HEK293 (cell line): ENCODE results near the gene ECPAS.

Source experiments
- CTCF ChIA-PET: fragments of 350-600 bp; formaldehyde crosslinking; extraction: SDS; loops from one replicate; lab custom pipeline; 2021; ENCODE audit warnings: antibody characterized with exemption; lab: Yijun Ruan, JAX
- POLR2A ChIA-PET: fragments of 300-600 bp; formaldehyde crosslinking; extraction: SDS; loops from one replicate; lab custom pipeline; 2020; ENCODE audit warnings: antibody characterized with exemption, inconsistent platforms; lab: Yijun Ruan, JAX
- H3K27ac ChIP-seq: fragments of 200-500 bp; sonication (Bioruptor generic); 2 replicates; pipeline ENCODE4 v1.5.1; 2014; ENCODE audit warnings: low read depth, low read length, control low read depth, inconsistent platforms; ENCODE audit errors: extremely low read depth
- H3K36me3 ChIP-seq, 2 experiments: fragments of 200-500 bp in 1 of 2; sonication (Bioruptor generic) in 1 of 2; 1 replicate in 1 of 2; 2 replicates in 1 of 2; pipeline ENCODE4 v1.5.1; 2014 to 2017; ENCODE audit warnings: inconsistent platforms in 2 of 2, low read length in 2 of 2; ENCODE audit not compliant: control insufficient read depth in 2 of 2, insufficient read depth in 1 of 2
- H3K4me1 ChIP-seq: fragments of 200-500 bp; sonication (Bioruptor generic); 2 replicates; pipeline ENCODE4 v1.5.1; 2014; ENCODE audit warnings: mild to moderate bottlenecking, low read length, inconsistent platforms; ENCODE audit not compliant: control insufficient read depth, insufficient read depth
- H3K4me3 ChIP-seq: 2 replicates; pipeline ENCODE4 v1.5.1; 2011; ENCODE audit warnings: low read depth, mild to moderate bottlenecking, control low read depth, low read length, moderate library complexity
- H3K9me3 ChIP-seq: fragments of 200-500 bp; sonication (Bioruptor generic); 2 replicates; pipeline ENCODE4 v1.5.1; 2014; ENCODE audit warnings: low read depth, low read length, inconsistent platforms; ENCODE audit not compliant: control insufficient read depth, insufficient read depth
- FEZF1 ChIP-seq: fragments of 450-650 bp; formaldehyde crosslinking; IDR thresholded peaks from 2 replicates; pipeline ENCODE4 v1.5.1; 2016; ENCODE audit warnings: missing biosample characterization, missing genetic modification characterization
- GLIS2 ChIP-seq: fragments of 450-650 bp; formaldehyde crosslinking; IDR thresholded peaks from 2 replicates; pipeline ENCODE4 v1.5.1; 2016; ENCODE audit warnings: missing biosample characterization, missing genetic modification characterization
- IKZF3 ChIP-seq: fragments of 450-650 bp; IDR thresholded peaks from 2 replicates; pipeline ENCODE4 v1.5.0; 2018; ENCODE audit warnings: missing biosample characterization, mild to moderate bottlenecking, missing genetic modification characterization, moderate library complexity
- KLF8 ChIP-seq: fragments of 450-650 bp; formaldehyde crosslinking; IDR thresholded peaks from 2 replicates; pipeline ENCODE4 v1.5.1; 2016; ENCODE audit warnings: missing biosample characterization, missing genetic modification characterization
- PBX3 ChIP-seq: sonication (generic); formaldehyde crosslinking; IDR thresholded peaks from 2 replicates; pipeline ENCODE4 v1.8.1; 2022; ENCODE audit warnings: mild to moderate bottlenecking, moderate library complexity, missing genetic modification reagents
- REST ChIP-seq: fragments of 450-650 bp; formaldehyde crosslinking; IDR thresholded peaks from 2 replicates; pipeline ENCODE4 v1.5.1; 2016; ENCODE audit warnings: missing biosample characterization, missing genetic modification characterization
- ZBTB26 ChIP-seq: fragments of 450-650 bp; formaldehyde crosslinking; optimal IDR thresholded peaks from 2 replicates; pipeline ENCODE3; 2016; ENCODE audit warnings: missing biosample characterization, mild to moderate bottlenecking, missing genetic modification characterization
- ZEB2 ChIP-seq: fragments of 450-650 bp; formaldehyde crosslinking; IDR thresholded peaks from 2 replicates; pipeline ENCODE4 v1.5.1; 2016; ENCODE audit warnings: missing biosample characterization, missing genetic modification characterization
- ZFP69B ChIP-seq: fragments of 450-650 bp; formaldehyde crosslinking; IDR thresholded peaks from 2 replicates; pipeline ENCODE4 v1.5.1; 2016; ENCODE audit warnings: missing biosample characterization, missing genetic modification characterization
- ZNF10 ChIP-seq: fragments of 450-650 bp; formaldehyde crosslinking; IDR thresholded peaks from 2 replicates; pipeline ENCODE4 v1.5.1; 2017; ENCODE audit warnings: missing biosample characterization, missing genetic modification characterization
- ZNF175 ChIP-seq: fragments of 450-650 bp; formaldehyde crosslinking; IDR thresholded peaks from 2 replicates; pipeline ENCODE4 v1.5.1; 2016; ENCODE audit warnings: missing biosample characterization, missing genetic modification characterization
- ZNF184 ChIP-seq: fragments of 450-650 bp; IDR thresholded peaks from 2 replicates; pipeline ENCODE4 v1.5.1; 2018; ENCODE audit warnings: missing biosample characterization, mild to moderate bottlenecking, missing genetic modification characterization
- ZNF302 ChIP-seq: fragments of 450-650 bp; formaldehyde crosslinking; IDR thresholded peaks from 2 replicates; pipeline ENCODE4 v1.5.1; 2016; ENCODE audit warnings: missing biosample characterization, missing genetic modification characterization, low read depth
- ZNF335 ChIP-seq: fragments of 450-650 bp; formaldehyde crosslinking; conservative IDR thresholded peaks from 2 replicates; pipeline ENCODE4 v1.5.1; 2016; ENCODE audit warnings: missing biosample characterization, missing genetic modification characterization
- ZNF350 ChIP-seq: fragments of 450-650 bp; formaldehyde crosslinking; IDR thresholded peaks from 2 replicates; pipeline ENCODE4 v1.5.0; 2017; ENCODE audit warnings: missing biosample characterization, mild to moderate bottlenecking, missing genetic modification characterization
- ZNF416 ChIP-seq: fragments of 450-650 bp; formaldehyde crosslinking; IDR thresholded peaks from 2 replicates; pipeline ENCODE4 v1.5.1; 2016; ENCODE audit warnings: missing biosample characterization, missing genetic modification characterization
- ZNF513 ChIP-seq: fragments of 450-650 bp; IDR thresholded peaks from 2 replicates; pipeline ENCODE4 v1.5.1; 2018; ENCODE audit warnings: missing biosample characterization, missing genetic modification characterization
- ZNF558 ChIP-seq: fragments of 450-650 bp; formaldehyde crosslinking; IDR thresholded peaks from 2 replicates; pipeline ENCODE4 v1.5.1; 2016; ENCODE audit warnings: missing biosample characterization, missing genetic modification characterization
- ZNF610 ChIP-seq: fragments of 450-650 bp; formaldehyde crosslinking; IDR thresholded peaks from 2 replicates; pipeline ENCODE4 v1.5.1; 2016; ENCODE audit warnings: missing biosample characterization, missing genetic modification characterization, borderline replicate concordance
- ZNF777 ChIP-seq: fragments of 450-650 bp; formaldehyde crosslinking; IDR thresholded peaks from 2 replicates; pipeline ENCODE4 v1.5.1; 2017; ENCODE audit warnings: missing biosample characterization, missing genetic modification characterization, borderline replicate concordance
- ZSCAN16 ChIP-seq: fragments of 450-650 bp; formaldehyde crosslinking; IDR thresholded peaks from 2 replicates; pipeline ENCODE4 v1.5.1; 2016; ENCODE audit warnings: missing biosample characterization, missing genetic modification characterization
- ZSCAN4 ChIP-seq: fragments of 450-650 bp; formaldehyde crosslinking; IDR thresholded peaks from 2 replicates; pipeline ENCODE4 v1.5.1; 2017; ENCODE audit warnings: missing biosample characterization, missing genetic modification characterization

ECPAS gene

GRCh38 chr9:111483858-111484571, at the start of gene ECPAS (continued):
- TF ChIP-seq ZNF610 (tag by site-specific recombination) = no peak
- peak; percentile 41; the same call in 1 of the 2 replicates for TF ChIP-seq KLF8 (tag by site-specific recombination)
- TF ChIP-seq ZBTB26 = peak; percentile 68
- TF ChIP-seq ZNF175 (tag by site-specific recombination) = no peak
- TF ChIP-seq ZNF10 (tag by site-specific recombination) = no peak
- peak; percentile 83 for TF ChIP-seq GLIS2
- no peak for TF ChIP-seq PBX3
- TF ChIP-seq ZEB2 (tag by site-specific recombination) = peak; percentile 75
- TF ChIP-seq IKZF3 = 0 out of 2 replicates have a peak, but pooled peaks have one; percentile 25

- Histone ChIP-seq H3K4me3 (no peak overlapping the region), H3K4me1 (no peaks in the 10 kb centered on the region), H3K27ac (no peak overlapping the region), H3K36me3 (peaks cover 28 to 91% of the 10 kb centered on the region in 2 experiments), H3K9me3 (no peaks in the 10 kb centered on the region)
- ChIA-PET CTCF (interaction anchor here (0.6 kb wide), 1 partner anchor 65 kb away, joined by 4 read pairs; no protein-coding TSS in a partner anchor), POLR2A (interaction anchor here (1.1 to 1.2 kb wide), 2 partner anchors 8 to 98 kb away, joined by 3 to 5 read pairs; partner anchors contain the start of genes DNAJC25 and ZNF483)
- TF ChIP-seq ZNF335 (tag by site-specific recombination) = no peak
- TF ChIP-seq FEZF1 (tag by site-specific recombination) = no peak
- no peak for TF ChIP-seq ZFP69B
- no peak for TF ChIP-seq ZNF416
- no peak for TF ChIP-seq ZSCAN16 (tag by site-specific recombination)
- TF ChIP-seq GLIS2 = no peak
- TF ChIP-seq ZNF777 = no peak
- TF ChIP-seq ZSCAN4 (tag by site-specific recombination) = no peak
- no peak for TF ChIP-seq ZNF302 (tag by site-specific recombination)
- no peak for TF ChIP-seq ZNF513 (tag by site-specific recombination)
- TF ChIP-seq ZEB2 (tag by site-specific recombination) = no peak
- TF ChIP-seq REST (tag by site-specific recombination) = no peak
- no peak for TF ChIP-seq ZNF184 (tag by site-specific recombination)
- no peak for TF ChIP-seq ZNF558 (tag by site-specific recombination)
- TF ChIP-seq ZNF350 (tag by site-specific recombination) = no peak
Measured at GRCh38 chr9:111533099-111533790, 49.1 kb upstream of the ECPAS start.
